GM12878 (cell line): ENCODE measurements around the gene RASA4B. TPM values are rescaled to one million over a fixed set of nuclear protein-coding genes. Genes with fewer than 3 reads are reported as not detected.
A peak's percentile ranks its signal among the peaks of the same experiment; 100 is the strongest.
"Not testable (repeated sequence)": the region's sequence is repeated elsewhere in the genome, so short reads cannot be mapped to it uniquely, and the experiment has no call there.

Experiments used
- ATAC-seq: fragments of 200-7000 bp; cut with Tn5 transposase; 3 replicates; pipeline ENCODE4 v1.9.1; 2020; ENCODE audit warnings: mild to moderate bottlenecking, moderate library complexity
- BruUV-seq: library from RNA; stranded (reverse); fragments of 400-500 nt; replicated peaks from 2 replicates; lab custom pipeline; 2021; lab: Mats Ljungman, UMichigan
- CTCF ChIA-PET: fragments of 300-600 bp; sonication (Branson Sonifier 250); formaldehyde crosslinking; extraction: SDS; loops from one replicate; lab custom pipeline; 2021; ENCODE audit warnings: inconsistent platforms; lab: Yijun Ruan, JAX
- POLR2A ChIA-PET: fragments of 350-600 bp; formaldehyde crosslinking; extraction: SDS; loops from one replicate; lab custom pipeline; 2021; ENCODE audit warnings: inconsistent platforms; lab: Charles Lee
- RAD21 ChIA-PET: fragments of 300-600 bp; sonication (Branson Sonifier 250); formaldehyde crosslinking; loops from one replicate; lab custom pipeline; 2023; ENCODE audit warnings: antibody characterized with exemption; ENCODE audit not compliant: unreplicated experiment; lab: Charles Lee
- SMC1A ChIA-PET: fragments of 300-600 bp; sonication (Branson Sonifier 250); formaldehyde crosslinking; loops from one replicate; lab custom pipeline; 2023; ENCODE audit not compliant: unreplicated experiment, uncharacterized antibody; lab: Charles Lee
- DNase-seq: peaks from one replicate; pipeline ENCODE4 v3.0.0-alpha.2; 2011; ENCODE audit warnings: low read depth, low spot score
- FAIRE-seq: peaks from 3 replicates; lab custom pipeline; 2011; peaks lifted over from hg19 to GRCh38; lab: Jason Lieb, UNC
- H2AFZ ChIP-seq: 2 replicates; pipeline ENCODE4 v1.6.0; 2011; ENCODE audit warnings: low read depth, low read length, control low read depth; ENCODE audit not compliant: control insufficient read depth
- H3K27ac ChIP-seq: 2 replicates; pipeline ENCODE4 v1.5.1; 2011; ENCODE audit warnings: control low read depth; ENCODE audit not compliant: control insufficient read depth, insufficient read depth
- H3K27me3 ChIP-seq, 2 experiments: replicated peaks in 1 of 2; 2 replicates each; pipeline versions ENCODE4 v1.6.0 to v1.6.1; 2011; ENCODE audit warnings: low read length in 1 of 2; ENCODE audit not compliant: control insufficient read depth in 2 of 2, insufficient read depth in 2 of 2
- H3K36me3 ChIP-seq, 2 experiments: 2 replicates each; pipeline ENCODE4 v1.5.1; 2011; ENCODE audit warnings: low read length in 1 of 2; ENCODE audit not compliant: control insufficient read depth in 2 of 2, insufficient read depth in 2 of 2
- H3K4me1 ChIP-seq: 2 replicates; pipeline ENCODE4 v1.6.1; 2011; ENCODE audit warnings: mild to moderate bottlenecking, low read length, moderate library complexity, mixed read lengths; ENCODE audit not compliant: control insufficient read depth, insufficient read depth
- H3K4me2 ChIP-seq: 2 replicates; pipeline ENCODE4 v1.6.0; 2011; ENCODE audit warnings: control low read depth; ENCODE audit not compliant: control insufficient read depth, insufficient read depth
- H3K4me3 ChIP-seq: fragments of 200-600 bp; sonication (generic); 2 replicates; pipeline ENCODE4 v1.5.1; 2016
- H3K79me2 ChIP-seq: 2 replicates; pipeline ENCODE4 v1.6.0; 2011; ENCODE audit warnings: low read length; ENCODE audit not compliant: control insufficient read depth, insufficient read depth
- H3K9ac ChIP-seq: 2 replicates; pipeline ENCODE4 v1.8.0; 2011; ENCODE audit warnings: low read length, control low read depth, mixed read lengths; ENCODE audit not compliant: control insufficient read depth, insufficient read depth
- H3K9me3 ChIP-seq: replicated peaks from 3 replicates; pipeline ENCODE4 v1.5.1; 2011; ENCODE audit warnings: mild to moderate bottlenecking, low read length; ENCODE audit not compliant: control insufficient read depth, insufficient read depth
- H4K20me1 ChIP-seq: 2 replicates; pipeline ENCODE4 v1.6.0; 2011; ENCODE audit not compliant: control insufficient read depth, insufficient read depth
- EED ChIP-seq: sonication (generic); IDR thresholded peaks from 2 replicates; pipeline ENCODE4 v1.6.1; 2016; ENCODE audit warnings: antibody characterized with exemption, low read depth
- JUNB ChIP-seq: IDR thresholded peaks from 2 replicates; pipeline ENCODE4 v1.6.1; 2016; ENCODE audit warnings: antibody characterized with exemption, mild to moderate bottlenecking
- WGBS: methylation state at CpG from one replicate; pipeline ENCODE4 v1.1.6; 2016; ENCODE audit warnings: low lambda C conversion rate; ENCODE audit not compliant: insufficient replicate concordance, insufficient coverage; ENCODE audit errors: missing lambda C conversion rate; 5-methylcytosine and 5-hydroxymethylcytosine counted together
- in situ Hi-C: fragments of 300-500 bp; cut with MboI; formaldehyde crosslinking; loops from 9 replicates; pipeline ENCODE4 v1.14.3; 2018; ENCODE audit warnings: mixed read lengths
- intact Hi-C: fragments of 100-400 bp; cut with micrococcal nuclease; formaldehyde crosslinking; loops from one replicate; pipeline ENCODE4 v1.14.2; 2022; ENCODE audit not compliant: unreplicated experiment
- polyA plus RNA-seq, 11 experiments: library from polyadenylated mRNA; depleted of rRNA in 4 of 11; unstranded in 6 of 11; stranded (reverse) in 5 of 11; fragments of >200 nt; fragmentation: Nextera tagmentation in 4 of 11; fragmentation: Illumina TruSeq in 1 of 11; extraction: Ambion mirVana in 4 of 11; extraction: Trizol in 1 of 11; gene quantifications; 1 replicate in 1 of 11; 2 replicates in 10 of 11; pipeline versions ENCODE4 v1.2.1 to v1.2.3, GENCODE V29; 2011 to 2016; ENCODE audit warnings: inconsistent platforms in 2 of 11, missing spikeins in 2 of 11, low read depth in 1 of 11
- total RNA-seq, 4 experiments: library from RNA; depleted of rRNA in 3 of 4; stranded (reverse); fragments of >200 nt in 3 of 4; fragmentation: Illumina TruSeq in 1 of 4; extraction: Trizol in 1 of 4; gene quantifications; 2 replicates each; pipeline versions ENCODE4 v1.2.1 to v1.2.3, GENCODE V29; 2013 to 2021

RASA4B gene
- total and polyA plus RNA-seq, 10 of the 15 experiments (the other 5 are each of a cell fraction or from before 2014, with no cell fraction given): 0.10 to 16.4 (median 6.4) TPM

GRCh38 chr7:102546353-102546752 is 28.8 kb upstream of the RASA4B start:
- not testable (repeated sequence) for FAIRE-seq

GRCh38 chr7:102545288-102545687 is 27.7 kb upstream of the RASA4B start:
- RAD21 ChIA-PET, H2AFZ ChIP-seq, H3K36me3 ChIP-seq, H3K4me2 ChIP-seq, BruUV-seq, H3K27ac ChIP-seq, H3K27me3 ChIP-seq, SMC1A ChIA-PET, H3K9ac ChIP-seq, H3K4me1 ChIP-seq, FAIRE-seq, CTCF ChIA-PET, POLR2A ChIA-PET, H4K20me1 ChIP-seq, intact Hi-C loops, H3K9me3 ChIP-seq, in situ Hi-C loops, DNase-seq, H3K79me2 ChIP-seq, H3K4me3 ChIP-seq: not testable (repeated sequence)
- TF ChIP-seq EED: 0 out of 2 replicates have a peak, but pooled peaks have one; percentile 15
- WGBS: 49% methylated on average over 9 of the region's 12 CpGs
- peak; percentile 31 for ATAC-seq

More at GRCh38 chr7:102546353-102546752, 28.8 kb upstream of the RASA4B start:
- CTCF ChIA-PET, H3K4me3 ChIP-seq, H3K4me2 ChIP-seq, H3K4me1 ChIP-seq, BruUV-seq, H3K27ac ChIP-seq, in situ Hi-C loops, RAD21 ChIA-PET, H3K27me3 ChIP-seq, H3K9ac ChIP-seq, intact Hi-C loops, DNase-seq, SMC1A ChIA-PET, POLR2A ChIA-PET, H4K20me1 ChIP-seq, H3K36me3 ChIP-seq, H3K79me2 ChIP-seq, H3K9me3 ChIP-seq, H2AFZ ChIP-seq: not testable (repeated sequence)
- TF ChIP-seq JUNB (peak; percentile 36; the same call in 1 of the 2 replicates), EED (0 out of 2 replicates have a peak, but pooled peaks have one; percentile 39)
- peak; percentile 89 for ATAC-seq
- no CpG with 5 or more reads among the region's 6 CpGs for WGBS

- H3K9me3 ChIP-seq, H3K4me3 ChIP-seq, H3K4me1 ChIP-seq, H2AFZ ChIP-seq, H3K27me3 ChIP-seq, in situ Hi-C loops, RAD21 ChIA-PET, FAIRE-seq, intact Hi-C loops, H3K36me3 ChIP-seq, BruUV-seq, H3K9ac ChIP-seq, H3K4me2 ChIP-seq, CTCF ChIA-PET, SMC1A ChIA-PET, ATAC-seq, H4K20me1 ChIP-seq, POLR2A ChIA-PET, DNase-seq, H3K27ac ChIP-seq, H3K79me2 ChIP-seq: not testable (repeated sequence)
- no CpG with 5 or more reads among the region's 1 CpG for WGBS
Measured at GRCh38 chr7:102544372-102544771, 26.8 kb upstream of the RASA4B start.

- H3K79me2 ChIP-seq, H3K4me1 ChIP-seq, H3K4me3 ChIP-seq, FAIRE-seq, SMC1A ChIA-PET, H3K4me2 ChIP-seq, CTCF ChIA-PET, ATAC-seq, intact Hi-C loops, H3K9ac ChIP-seq, in situ Hi-C loops, DNase-seq, H3K36me3 ChIP-seq, RAD21 ChIA-PET, H3K27ac ChIP-seq, H3K27me3 ChIP-seq, H3K9me3 ChIP-seq, H4K20me1 ChIP-seq, H2AFZ ChIP-seq, POLR2A ChIA-PET: not testable (repeated sequence)
- WGBS: no CpG with 5 or more reads among the region's 8 CpGs
- TSS peak; percentile 55 for BruUV-seq
Measured at GRCh38 chr7:102543596-102543995, 26.0 kb upstream of the RASA4B start, which contains the start of gene UPK3BL2. Gene UPK3BL2, minus strand, starts transcription at chr7:102543696. Its CDS starts 60 bp downstream, at chr7:102543636.
